MM.1S (cell line): ENCODE data around the gene ACAT2.

Experiments
- DNase-seq: peaks from one replicate; pipeline ENCODE4 v3.0.0-alpha.2; 2015
- H2AFZ ChIP-seq: fragments of 300-600 bp; sonication (generic); 2 replicates; pipeline ENCODE4 v1.6.0; 2016; ENCODE audit warnings: antibody characterized with exemption, low read length
- H3F3A ChIP-seq: fragments of 300-600 bp; sonication (generic); 2 replicates; pipeline ENCODE4 v1.6.1; 2016; ENCODE audit warnings: mild to moderate bottlenecking, antibody characterized with exemption, low read length, moderate library complexity, mixed read lengths; ENCODE audit not compliant: insufficient read depth
- H3K27ac ChIP-seq: fragments of 300-600 bp; sonication (generic); 2 replicates; pipeline ENCODE4 v1.5.1; 2016; ENCODE audit warnings: mild to moderate bottlenecking, low read length
- H3K27me3 ChIP-seq: fragments of 300-600 bp; sonication (generic); replicated peaks from 2 replicates; pipeline ENCODE4 v1.6.0; 2016; ENCODE audit warnings: low read length; ENCODE audit not compliant: insufficient read depth
- H3K36me3 ChIP-seq: fragments of 300-600 bp; sonication (generic); replicated peaks from 2 replicates; pipeline ENCODE4 v1.6.1; 2016; ENCODE audit warnings: mild to moderate bottlenecking, low read length, mixed read lengths; ENCODE audit not compliant: insufficient read depth
- H3K4me1 ChIP-seq: fragments of 300-600 bp; sonication (generic); 2 replicates; pipeline ENCODE4 v1.6.1; 2016; ENCODE audit warnings: low read length, mixed read lengths
- H3K4me2 ChIP-seq: fragments of 300-600 bp; sonication (generic); 2 replicates; pipeline ENCODE4 v1.6.0; 2016; ENCODE audit warnings: low read depth, low read length
- H3K4me3 ChIP-seq: fragments of 300-600 bp; sonication (generic); 2 replicates; pipeline ENCODE4 v1.5.1; 2016; ENCODE audit warnings: low read length, mixed read lengths
- H3K79me2 ChIP-seq: fragments of 300-600 bp; sonication (generic); 2 replicates; pipeline ENCODE4 v1.6.1; 2016; ENCODE audit warnings: mixed run types, low read length, mixed read lengths
- H3K9ac ChIP-seq: fragments of 300-600 bp; sonication (generic); 2 replicates; pipeline ENCODE4 v1.6.1; 2016; ENCODE audit warnings: low read length, mixed read lengths
- H3K9me2 ChIP-seq: fragments of 300-600 bp; sonication (generic); replicated peaks from 2 replicates; pipeline ENCODE4 v1.6.1; 2016; ENCODE audit warnings: mild to moderate bottlenecking, low read length, mixed read lengths; ENCODE audit not compliant: insufficient read depth
- H3K9me3 ChIP-seq: fragments of 300-600 bp; sonication (generic); replicated peaks from 2 replicates; pipeline ENCODE4 v1.6.1; 2016; ENCODE audit warnings: mild to moderate bottlenecking, low read length, mixed read lengths; ENCODE audit not compliant: insufficient read depth
- H4K20me1 ChIP-seq: fragments of 300-600 bp; sonication (generic); 2 replicates; pipeline ENCODE4 v1.6.1; 2016; ENCODE audit warnings: mild to moderate bottlenecking, low read length, moderate library complexity, mixed read lengths; ENCODE audit not compliant: insufficient read depth
- CTCF ChIP-seq: fragments of 300-600 bp; sonication (generic); IDR thresholded peaks from 2 replicates; pipeline ENCODE4 v1.5.1; 2016; ENCODE audit warnings: antibody characterized with exemption, low read length, mixed read lengths
- EZH2 ChIP-seq: fragments of 300-600 bp; sonication (generic); optimal IDR thresholded peaks from 2 replicates; pipeline ENCODE3; 2017; ENCODE audit warnings: low read depth, mild to moderate bottlenecking, antibody characterized with exemption, low read length, mixed read lengths
- EZH2phosphoT487 ChIP-seq: fragments of 300-600 bp; sonication (generic); IDR thresholded peaks from 2 replicates; pipeline ENCODE4 v1.6.1; 2018; ENCODE audit warnings: antibody characterized with exemption, low read length

Gene ACAT2

GRCh38 chr6:159797554-159797953, 35.7 kb downstream of the ACAT2 start:
- Histone ChIP-seq H3K27ac (no peak overlapping the region), H3K4me2 (no peak overlapping the region), H3K9me2 (no peaks in the 10 kb centered on the region), H3F3A (no peaks in the 10 kb centered on the region), H3K4me1 (no peaks in the 10 kb centered on the region), H3K4me3 (no peak overlapping the region), H4K20me1 (no peaks in the 10 kb centered on the region), H3K9ac (no peak overlapping the region), H2AFZ (no peak overlapping the region), H3K36me3 (no peaks in the 10 kb centered on the region), H3K9me3 (no peaks in the 10 kb centered on the region), H3K27me3 (no peaks in the 10 kb centered on the region), H3K79me2 (peaks cover 17% of the 10 kb centered on the region)
- TF ChIP-seq EZH2phosphoT487, result no peak
- TF ChIP-seq EZH2, result no peak
- TF ChIP-seq CTCF, result no peak
- DNase-seq, result no peak

- no peaks in the 10 kb centered on the region for H3F3A ChIP-seq
- H3K9ac ChIP-seq, result no peak within 1 kb of the TSS
- H3K79me2 ChIP-seq, result no peaks in the 10 kb centered on the region
- no peaks in the 10 kb centered on the region for H3K9me3 ChIP-seq
- TF ChIP-seq CTCF (no peak), EZH2phosphoT487 (no peak), EZH2 (no peak)
- H3K36me3 ChIP-seq, result no peaks in the 10 kb centered on the region
- no peaks in the 10 kb centered on the region for H3K9me2 ChIP-seq
- no peak within 1 kb of the TSS for H2AFZ ChIP-seq
- no peaks in the 10 kb centered on the region for H3K27me3 ChIP-seq
- no peak within 1 kb of the TSS for H3K4me3 ChIP-seq
- H3K27ac ChIP-seq, result no peak within 1 kb of the TSS
- no peaks in the 10 kb centered on the region for H4K20me1 ChIP-seq
- no peaks in the 10 kb centered on the region for H3K4me1 ChIP-seq
- no peak within 1 kb of the TSS for H3K4me2 ChIP-seq
- no peak for DNase-seq
Observed at GRCh38 chr6:159800141-159800865, 38.5 kb downstream of the ACAT2 start, which contains the start of gene PNLDC1. Gene PNLDC1 (plus strand): TSS chr6:159800276. CDS start chr6:159800308, 32 bp downstream.

GRCh38 chr6:159801935-159802334, 40.1 kb downstream of the ACAT2 start:
- H3K4me1 ChIP-seq, result no peaks in the 10 kb centered on the region
- no peaks in the 10 kb centered on the region for H3K9me2 ChIP-seq
- H3K27ac ChIP-seq, result no peak overlapping the region
- H4K20me1 ChIP-seq, result no peaks in the 10 kb centered on the region
- H2AFZ ChIP-seq, result no peak overlapping the region
- H3K4me3 ChIP-seq, result no peak overlapping the region
- no peak overlapping the region for H3K4me2 ChIP-seq
- H3K36me3 ChIP-seq, result no peaks in the 10 kb centered on the region
- DNase-seq, result no peak
- no peaks in the 10 kb centered on the region for H3F3A ChIP-seq
- H3K27me3 ChIP-seq, result no peaks in the 10 kb centered on the region
- no peak overlapping the region for H3K9ac ChIP-seq
- H3K9me3 ChIP-seq, result no peaks in the 10 kb centered on the region
- no peaks in the 10 kb centered on the region for H3K79me2 ChIP-seq
- TF ChIP-seq CTCF (no peak), EZH2 (no peak), EZH2phosphoT487 (no peak)
